ENCODE data around the gene STEAP1. TPM values are rescaled to one million over a fixed set of nuclear protein-coding genes. Genes with fewer than 3 reads are reported as not detected.
"Not testable (repeated sequence)": the region's sequence is repeated elsewhere in the genome, so short reads cannot be mapped to it uniquely, and the experiment has no call there.

Gene STEAP1
- 5.5 TPM for total RNA-seq

GRCh38 chr7:90153943-90154771, at the start of gene STEAP1:
TSS of gene STEAP1 (plus strand) at chr7:90154469. CDS start at chr7:90159789, 5,320 bp downstream.
- ATAC-seq (peak; percentile 98), DNase-seq (ENCODE audit: low spot score) (peak; percentile 95)

DNA sequence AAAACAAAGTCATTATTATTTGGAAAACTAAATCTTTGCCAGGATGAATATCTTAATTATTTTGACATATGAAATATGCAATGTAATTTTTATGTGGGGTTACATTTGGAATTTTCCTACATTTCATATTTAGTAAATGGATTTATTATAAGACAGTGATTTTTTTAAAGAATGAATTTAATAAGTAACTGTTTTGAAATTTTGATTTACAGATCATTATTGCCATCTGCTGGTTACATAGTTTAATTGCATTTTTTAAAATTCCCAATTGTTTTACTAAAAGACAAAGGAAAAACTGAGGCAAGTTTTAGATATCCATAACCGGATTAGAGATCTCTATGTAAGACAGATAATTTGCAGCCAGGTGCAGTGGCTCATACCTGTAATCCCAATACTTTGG, 39.3 kb upstream of the STEAP1 start:
- ATAC-seq; DNase-seq (ENCODE audit: low spot score): not testable (repeated sequence)

DNA sequence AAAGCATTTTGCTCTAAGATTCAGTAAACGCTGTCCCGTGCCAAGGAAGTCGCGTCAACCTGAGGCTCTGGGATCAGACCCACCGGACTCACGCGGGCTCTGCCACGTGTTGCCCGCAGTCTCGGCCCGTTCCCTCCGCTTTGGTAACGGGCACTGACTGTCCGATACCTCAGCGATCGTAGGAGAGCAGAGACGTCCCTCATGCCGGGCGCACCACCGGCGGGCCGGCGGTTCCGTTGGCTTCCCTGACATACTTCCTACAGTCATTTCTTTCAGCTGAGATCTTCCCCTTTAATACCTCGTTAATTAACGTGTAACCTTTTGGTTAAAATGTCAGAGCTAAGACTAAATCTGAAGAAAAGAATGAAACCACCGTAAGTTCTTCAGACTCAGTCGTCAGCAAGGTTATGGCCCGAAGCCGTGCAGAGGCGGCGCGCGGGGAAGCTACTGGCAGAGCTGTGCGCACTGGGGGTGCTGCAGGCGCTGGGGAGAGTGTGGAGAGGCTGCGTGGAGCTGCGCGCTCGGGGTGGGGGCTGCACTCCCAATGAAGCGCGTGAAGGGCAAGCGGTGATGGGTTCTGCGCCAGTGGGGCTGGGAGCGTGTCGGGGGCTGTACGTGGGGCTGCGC, 35.6 kb upstream of the STEAP1 start:
- ATAC-seq, result peak; percentile 61
- DNase-seq (ENCODE audit: low spot score), result not testable (repeated sequence)

DNA sequence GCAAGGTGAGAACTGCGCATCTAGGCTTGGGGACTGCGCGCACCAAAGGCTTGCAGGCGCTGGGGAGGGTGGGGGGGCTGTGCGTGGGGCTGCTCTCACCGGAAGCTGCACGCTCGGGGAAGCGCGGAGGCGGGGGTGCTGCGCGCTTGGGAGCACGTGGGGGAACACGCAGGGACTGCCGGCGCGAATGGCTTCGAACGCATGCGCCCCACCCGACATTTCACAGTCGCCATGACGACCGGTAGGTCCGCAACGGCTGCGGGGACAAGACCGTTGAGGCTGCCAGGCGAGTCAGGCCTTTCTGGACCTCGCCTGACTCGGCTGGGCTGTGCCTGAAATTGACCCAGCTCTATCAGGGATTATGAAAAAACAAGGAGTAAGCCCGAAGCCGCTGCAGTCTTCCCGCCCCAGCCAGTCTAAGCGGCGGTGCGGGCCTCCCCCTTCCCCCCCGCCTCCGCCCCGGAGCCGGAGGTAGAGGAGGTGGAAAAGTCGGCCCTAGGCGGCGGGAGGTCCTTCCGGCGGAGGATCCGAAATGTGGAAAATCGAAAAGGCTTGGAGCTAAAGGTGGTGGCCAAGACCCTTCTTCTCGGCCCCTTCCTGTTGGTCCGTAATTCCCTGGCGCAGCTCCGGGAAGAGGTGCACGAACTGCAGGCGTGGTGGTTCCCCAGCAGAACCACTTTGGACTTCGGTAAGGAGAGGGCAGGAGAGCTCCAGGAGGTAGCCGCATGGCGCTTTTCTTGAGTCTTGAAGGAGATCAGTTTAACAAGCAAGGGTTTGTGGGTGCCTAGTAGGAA, 34.9 kb upstream of the STEAP1 start:
- peak; percentile 67 for ATAC-seq

DNA sequence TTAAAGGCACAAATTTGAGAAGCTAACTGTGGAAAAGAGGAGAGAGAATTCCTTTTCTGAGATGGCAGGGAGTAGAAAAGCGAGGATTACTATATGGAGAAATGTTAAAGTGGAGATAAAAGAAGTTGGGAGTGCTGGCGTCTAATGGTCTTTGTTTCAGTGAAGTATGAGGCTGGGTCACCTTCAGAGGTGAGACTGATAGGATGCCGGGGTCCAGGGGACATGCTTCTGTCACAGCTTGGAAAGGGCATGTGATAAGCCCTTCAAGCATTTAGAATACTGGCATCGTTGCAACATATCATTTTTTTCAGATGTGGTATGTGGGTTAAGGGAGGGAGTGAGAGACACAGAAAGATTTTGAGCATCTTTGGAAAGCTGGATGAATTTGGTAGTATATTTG, 34.1 kb upstream of the STEAP1 start:
- ATAC-seq; DNase-seq (ENCODE audit: low spot score): not testable (repeated sequence)

More for the DNA sequence above, 34.9 kb upstream of the STEAP1 start:
- peak; percentile 46 for DNase-seq (ENCODE audit: low spot score)

GRCh38 chr7:90131746-90132145, 22.5 kb upstream of the STEAP1 start:
- not testable (repeated sequence) for DNase-seq (ENCODE audit: low spot score); ATAC-seq

GRCh38 chr7:90147079-90147960, 6.9 kb upstream of the STEAP1 start:
- DNase-seq (ENCODE audit: low spot score); ATAC-seq: not testable (repeated sequence)

- DNase-seq (ENCODE audit: low spot score); ATAC-seq: not testable (repeated sequence)
Observed at GRCh38 chr7:90149428-90149827, 4.8 kb upstream of the STEAP1 start.

- DNase-seq (ENCODE audit: low spot score); ATAC-seq: not testable (repeated sequence)
Observed at GRCh38 chr7:90151884-90152283, 2.4 kb upstream of the STEAP1 start.

GRCh38 chr7:90152642-90153253, 1.5 kb upstream of the STEAP1 start:
- peak; percentile 30 for ATAC-seq
- not testable (repeated sequence) for DNase-seq (ENCODE audit: low spot score)

DNA sequence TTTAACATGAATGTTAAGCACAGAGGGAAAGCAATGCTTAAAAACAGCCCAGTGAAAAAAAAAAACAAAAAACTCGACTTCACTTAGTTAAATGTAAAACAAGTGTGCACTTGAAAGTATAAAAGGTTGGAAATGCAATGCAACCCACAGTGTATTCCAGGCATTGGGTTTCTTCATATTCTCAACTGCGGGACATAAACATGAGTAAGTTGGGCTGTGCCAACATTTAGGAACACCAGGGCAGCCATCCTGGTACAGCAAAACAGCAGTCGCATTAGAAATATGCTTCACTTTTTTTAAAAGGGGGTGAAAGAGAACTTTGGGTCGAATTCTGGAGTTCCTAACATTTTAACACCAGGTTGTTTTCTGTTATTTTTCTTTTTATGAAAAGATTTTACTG, 937 bp downstream of the STEAP1 start:
- no peak for ATAC-seq
- no peak for DNase-seq (ENCODE audit: low spot score)

GRCh38 chr7:90157331-90157730, 3.1 kb downstream of the STEAP1 start:
- DNase-seq (ENCODE audit: low spot score); ATAC-seq: not testable (repeated sequence)

- not testable (repeated sequence) for DNase-seq (ENCODE audit: low spot score); ATAC-seq
Observed at GRCh38 chr7:90157761-90158350, 3.6 kb downstream of the STEAP1 start.

DNA sequence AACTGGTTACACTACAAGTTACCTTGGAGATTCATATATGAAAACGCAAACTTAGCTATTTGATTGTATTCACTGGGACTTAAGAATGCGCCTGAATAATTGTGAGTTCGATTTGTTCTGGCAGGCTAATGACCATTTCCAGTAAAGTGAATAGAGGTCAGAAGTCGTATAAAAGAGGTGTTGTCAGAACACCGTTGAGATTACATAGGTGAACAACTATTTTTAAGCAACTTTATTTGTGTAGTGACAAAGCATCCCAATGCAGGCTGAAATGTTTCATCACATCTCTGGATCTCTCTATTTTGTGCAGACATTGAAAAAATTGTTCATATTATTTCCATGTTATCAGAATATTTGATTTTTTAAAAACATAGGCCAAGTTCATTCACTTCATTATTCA, 9.3 kb downstream of the STEAP1 start:
- ATAC-seq, result no peak
- no peak for DNase-seq (ENCODE audit: low spot score)

- ATAC-seq (no peak), DNase-seq (ENCODE audit: low spot score) (no peak)
Observed at GRCh38 chr7:90165724-90166123, 11.5 kb downstream of the STEAP1 start.

DNA sequence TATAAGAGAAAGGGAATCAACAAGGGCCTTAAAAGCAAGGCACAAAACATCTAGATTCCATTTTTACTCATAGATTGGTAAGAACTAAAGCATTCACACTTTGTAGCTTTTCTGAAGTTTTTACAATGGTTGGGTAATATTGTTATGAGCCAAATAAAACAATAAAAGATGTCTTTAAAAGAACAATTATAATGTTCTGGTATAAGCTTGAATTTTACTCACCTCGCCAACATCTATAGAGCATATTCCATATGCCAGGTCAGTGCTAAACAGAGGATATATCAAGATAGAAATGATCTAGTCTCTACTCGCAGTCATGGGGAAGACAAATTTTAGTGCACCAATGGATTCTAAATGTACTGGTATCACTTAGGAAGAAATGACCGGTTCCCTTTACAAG, 11.9 kb downstream of the STEAP1 start:
- no peak for DNase-seq (ENCODE audit: low spot score)
- no peak for ATAC-seq

- DNase-seq (ENCODE audit: low spot score) (no peak), ATAC-seq (no peak)
Observed at GRCh38 chr7:90167361-90167760, 13.1 kb downstream of the STEAP1 start.

DNA sequence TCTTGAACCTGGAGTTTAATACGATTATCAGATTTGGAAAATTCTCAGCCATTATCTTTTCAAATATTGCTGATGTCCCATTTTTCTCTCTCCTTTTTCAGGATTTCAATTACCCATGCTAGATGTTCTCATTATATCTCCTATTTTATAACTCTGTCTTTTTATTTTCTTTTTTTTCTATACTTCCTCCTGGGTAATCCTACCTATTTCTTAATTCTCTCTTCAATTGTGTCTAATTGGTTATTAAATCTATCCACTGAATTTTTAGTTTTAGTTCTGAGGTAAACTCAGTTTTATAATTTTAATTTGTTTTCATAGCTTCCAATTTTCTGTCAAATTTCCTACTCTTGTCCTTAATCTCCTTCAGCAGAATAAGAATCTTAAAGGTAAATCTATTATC, 15.6 kb downstream of the STEAP1 start:
- ATAC-seq (no peak), DNase-seq (ENCODE audit: low spot score) (no peak)

GRCh38 chr7:90172121-90172520, 17.9 kb downstream of the STEAP1 start:
- ATAC-seq (no peak), DNase-seq (ENCODE audit: low spot score) (no peak)
